HG02610 (cell line): ENCODE measurements around the gene ADAM30.
"Not testable (repeated sequence)": the region's sequence is repeated elsewhere in the genome, so short reads cannot be mapped to it uniquely, and the experiment has no call there.

Source experiments
- ATAC-seq: cut with Tn5 transposase; IDR thresholded peaks from one replicate; pipeline ENCODE4 v1.9.1; 2021; ENCODE audit warnings: mild to moderate bottlenecking, moderate library complexity; ENCODE audit not compliant: unreplicated experiment

The ADAM30 gene

DNA sequence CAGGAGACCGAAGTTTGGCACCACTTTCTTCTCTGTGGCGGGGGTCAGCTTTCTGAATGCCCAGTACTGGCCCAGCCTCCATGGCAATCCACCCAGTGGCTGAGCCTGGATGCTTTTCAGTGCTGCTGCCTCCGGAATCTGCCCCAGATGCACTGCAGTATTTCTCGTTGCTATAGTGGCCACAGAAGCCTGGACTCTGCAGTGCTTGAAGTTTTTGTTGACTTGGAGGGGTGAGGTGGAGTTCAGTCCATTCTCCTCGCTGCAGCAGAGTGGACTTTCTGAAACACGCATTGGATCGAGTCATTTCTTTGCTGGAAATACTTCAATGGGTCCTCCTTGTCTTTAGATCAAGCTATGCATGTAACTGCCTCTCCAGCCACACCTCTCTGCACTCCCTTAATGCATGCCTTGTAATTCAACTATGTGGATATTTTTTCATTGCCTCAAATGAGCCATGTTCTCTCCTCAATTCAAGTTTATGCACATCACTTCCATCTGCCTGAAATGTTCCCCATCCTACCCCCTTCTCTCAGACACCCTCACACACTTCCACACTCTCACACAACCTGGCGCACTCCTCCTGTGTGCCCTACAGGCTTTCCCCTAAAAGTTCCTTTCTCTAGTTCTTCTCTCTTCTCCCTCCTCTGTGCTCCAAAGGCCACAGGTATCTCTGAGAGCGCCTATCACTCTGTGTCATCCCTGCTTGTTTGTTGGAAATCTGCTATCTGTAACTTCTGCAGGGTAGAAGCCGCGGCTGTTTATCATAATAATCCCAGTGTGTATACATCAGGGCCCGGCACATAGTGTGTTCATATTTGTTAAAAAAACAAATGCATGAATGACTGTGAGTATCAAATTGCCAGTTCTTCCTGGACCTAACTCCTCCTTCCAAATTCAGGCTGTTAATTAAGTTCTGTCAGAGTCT, 16.5 kb downstream of the ADAM30 start:
- ATAC-seq, result no peak

DNA sequence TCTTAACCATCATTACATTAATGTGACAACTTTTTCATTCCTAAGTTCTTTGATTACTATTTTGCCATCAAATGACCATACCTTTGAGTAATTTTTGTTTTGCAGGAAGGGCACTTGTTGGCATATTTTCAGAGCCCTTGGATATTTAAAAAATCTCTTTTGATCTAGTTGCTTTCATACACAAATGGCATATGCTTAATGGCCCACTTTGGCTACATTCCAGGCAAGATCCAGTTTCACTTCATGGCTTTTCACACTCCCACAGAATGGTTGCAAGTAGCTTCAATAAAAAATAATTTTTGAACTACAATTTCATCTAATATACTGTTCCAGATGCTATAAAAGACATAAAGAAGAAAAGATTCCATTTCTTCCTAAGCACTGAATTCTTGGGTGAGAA, 18.1 kb downstream of the ADAM30 start:
- ATAC-seq, result no peak

DNA sequence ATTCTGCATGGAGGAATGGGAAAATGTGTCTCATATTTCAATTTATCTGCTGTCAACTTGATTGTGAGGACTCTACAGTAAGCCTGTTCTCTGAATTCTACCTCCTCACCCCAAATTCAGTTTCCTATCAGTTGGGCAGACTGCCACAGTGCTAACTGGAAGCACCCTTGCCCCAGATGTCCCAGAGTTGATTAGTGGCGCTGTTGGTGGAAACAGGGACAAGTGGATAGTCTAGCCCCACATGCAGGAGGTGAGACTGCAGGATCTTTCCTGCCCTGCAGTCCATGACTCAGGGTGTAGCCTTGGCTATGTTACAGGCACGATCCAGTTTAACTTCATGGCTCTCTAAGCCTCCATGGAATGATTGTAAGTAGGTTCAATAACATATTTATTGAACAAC, 22.1 kb downstream of the ADAM30 start:
- no peak for ATAC-seq

DNA sequence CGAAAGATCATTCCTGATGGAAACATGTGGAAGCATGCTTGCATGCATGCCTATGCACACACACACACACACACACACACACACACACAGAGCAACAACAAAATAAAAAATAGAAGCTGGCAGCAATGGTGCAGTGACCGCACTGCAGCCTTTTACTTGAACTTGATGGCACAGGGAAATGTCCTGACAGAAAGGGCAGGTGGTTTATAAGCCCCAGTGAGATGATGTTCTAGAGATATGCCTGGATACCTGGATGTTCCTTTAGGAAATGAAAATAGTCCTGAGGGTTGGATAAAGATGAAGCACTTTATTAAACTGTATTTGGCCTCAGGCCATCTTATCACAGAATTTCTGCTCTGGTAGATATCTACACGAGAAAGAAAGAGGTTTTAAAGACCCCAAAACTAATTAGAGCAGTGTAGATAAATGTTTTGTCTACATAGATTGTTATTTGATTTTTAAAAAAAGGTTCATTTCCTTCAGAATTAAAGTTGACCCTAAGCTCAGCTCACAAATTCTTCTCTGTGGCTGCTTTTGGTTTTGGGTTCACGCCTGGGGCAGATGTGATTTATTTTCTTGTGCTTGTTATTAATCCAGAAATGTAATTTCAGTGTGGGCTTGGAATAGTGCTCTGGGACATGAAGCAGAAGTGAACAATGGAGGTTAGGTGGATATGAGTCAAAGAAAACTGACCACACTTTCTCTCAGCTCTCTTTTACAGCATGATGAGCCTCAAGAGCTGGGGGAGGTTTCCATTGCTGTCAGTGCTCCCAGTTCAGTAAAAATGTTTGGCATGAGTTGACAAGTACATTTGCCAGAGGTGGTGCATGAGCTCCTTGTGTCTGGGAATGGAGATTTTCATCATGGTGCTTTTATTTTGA, 22.9 kb downstream of the ADAM30 start:
- no peak for ATAC-seq

DNA sequence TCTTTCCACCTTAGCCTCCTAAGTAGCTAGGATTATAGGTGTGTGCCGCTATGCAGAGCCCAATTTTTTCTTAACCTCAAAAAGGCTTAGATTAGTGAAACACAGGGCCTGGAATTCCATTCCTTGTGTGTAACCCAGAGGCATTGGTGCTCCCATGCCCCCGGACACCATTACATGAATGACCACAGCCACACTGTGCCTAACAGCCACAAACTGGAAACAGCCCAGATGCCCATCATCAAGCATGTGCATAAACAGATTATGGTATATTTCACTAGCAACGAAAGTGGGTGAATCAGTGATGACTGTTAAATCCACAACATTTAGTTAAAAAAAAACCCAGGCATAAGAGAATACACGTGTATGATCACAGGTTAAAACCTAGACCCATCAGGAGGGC, 24.4 kb downstream of the ADAM30 start:
- no peak for ATAC-seq

DNA sequence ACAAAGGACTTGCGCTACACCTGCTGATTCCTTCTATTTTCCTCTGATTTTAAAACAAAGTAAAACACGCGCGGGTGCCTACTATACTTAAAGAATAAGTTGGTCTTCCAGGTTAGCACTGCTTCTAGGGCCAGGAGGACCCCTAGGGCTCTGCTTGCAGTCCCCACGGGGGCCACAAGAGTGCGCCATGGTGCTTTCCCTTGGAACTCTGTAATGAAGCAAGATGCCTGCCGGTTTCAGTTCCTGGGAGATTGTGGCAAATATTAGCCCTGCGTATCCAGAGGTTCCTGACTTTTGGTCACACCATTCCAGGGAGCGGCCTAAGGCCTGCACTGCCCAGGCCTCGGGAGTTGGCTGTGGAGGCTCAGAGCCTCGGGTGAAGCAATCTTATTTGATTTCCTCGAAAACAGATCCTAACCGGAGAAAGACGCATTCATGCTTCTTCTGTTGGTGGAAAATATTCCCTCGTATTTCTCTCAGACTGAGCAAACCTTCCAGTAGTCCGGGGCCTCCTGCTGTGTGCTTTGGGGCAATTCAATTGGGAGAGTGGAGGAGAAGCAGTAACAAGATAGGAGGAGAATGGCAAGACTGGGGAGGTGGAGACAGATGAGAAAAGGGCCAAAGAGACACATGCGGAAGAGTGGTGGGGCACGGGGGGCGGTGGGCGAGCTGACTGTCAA, 25.3 kb downstream of the ADAM30 start:
- ATAC-seq, result no peak

DNA sequence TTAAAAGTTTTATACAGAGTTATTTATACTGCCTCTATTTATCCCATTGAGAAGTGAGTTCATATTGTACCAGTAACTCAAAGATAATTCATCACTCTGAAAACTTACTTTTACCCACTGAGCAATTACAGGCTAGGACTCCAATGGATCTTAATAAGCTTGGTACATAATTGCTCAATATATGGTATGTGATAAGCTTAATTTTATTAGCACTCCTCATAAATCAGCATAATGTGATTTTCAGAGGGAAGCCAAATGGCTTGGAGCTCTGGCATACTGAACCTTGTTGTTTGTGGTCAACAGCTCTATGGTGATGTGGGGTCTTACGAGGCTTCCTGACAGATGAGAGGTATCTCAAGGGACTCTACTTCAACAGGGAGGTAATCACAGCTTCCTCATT, 26.3 kb downstream of the ADAM30 start:
- ATAC-seq, result no peak

DNA sequence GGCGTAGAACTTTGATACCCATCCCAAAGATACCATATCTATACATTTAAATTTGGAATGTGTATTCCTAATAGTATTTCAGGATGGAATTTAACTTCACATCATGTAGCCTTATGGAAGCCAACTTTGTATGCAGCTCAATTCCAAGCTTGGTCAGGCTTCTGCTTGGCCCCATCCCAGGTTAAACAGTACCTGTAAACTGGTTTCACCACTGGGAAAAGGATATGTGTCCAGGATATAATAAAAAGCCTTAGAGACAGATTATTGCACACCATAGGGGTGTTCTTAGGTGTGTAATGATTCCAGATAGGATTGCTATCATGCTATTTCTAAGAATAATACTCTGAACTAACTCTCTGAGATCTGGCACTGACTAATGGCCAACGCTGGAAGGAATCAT, 28.1 kb downstream of the ADAM30 start:
- no peak for ATAC-seq

DNA sequence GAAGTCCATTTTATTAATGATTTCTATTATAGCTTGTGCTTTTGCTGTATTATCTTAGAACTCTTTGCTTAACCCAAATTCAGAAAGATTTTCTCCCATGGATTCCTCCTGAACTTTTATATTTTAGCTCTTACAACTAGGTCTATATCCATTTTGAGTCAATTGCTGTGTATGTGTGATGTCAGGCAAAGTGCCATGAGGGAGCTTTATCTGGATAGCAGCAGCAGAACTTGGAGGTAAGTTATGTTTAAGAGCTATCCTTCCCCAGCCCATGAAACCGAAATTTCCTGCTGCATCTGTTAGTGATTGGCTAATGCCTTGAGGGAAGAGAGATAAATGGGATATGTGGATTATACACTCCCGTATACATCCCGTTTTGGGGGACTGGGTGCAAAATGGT, 29.9 kb downstream of the ADAM30 start:
- ATAC-seq, result no peak

DNA sequence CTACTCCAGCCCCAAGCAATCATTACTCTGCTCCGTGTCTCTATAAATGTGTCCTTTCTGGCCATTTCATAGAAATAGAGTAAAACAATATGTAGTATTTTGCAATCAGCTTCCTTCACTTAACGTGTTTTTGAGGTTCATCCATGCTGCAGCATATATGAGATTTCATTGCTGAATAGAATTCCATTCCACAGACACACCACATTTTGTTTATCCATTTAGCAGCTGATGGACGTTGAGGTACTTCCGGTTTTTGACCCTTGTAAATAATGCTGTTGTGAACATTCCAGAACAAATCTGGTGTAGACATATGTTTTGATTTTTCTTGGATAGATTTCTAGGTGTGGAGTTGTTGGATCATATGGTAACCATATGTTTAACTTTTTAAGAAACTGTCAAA, 30.7 kb downstream of the ADAM30 start:
- no peak for ATAC-seq

DNA sequence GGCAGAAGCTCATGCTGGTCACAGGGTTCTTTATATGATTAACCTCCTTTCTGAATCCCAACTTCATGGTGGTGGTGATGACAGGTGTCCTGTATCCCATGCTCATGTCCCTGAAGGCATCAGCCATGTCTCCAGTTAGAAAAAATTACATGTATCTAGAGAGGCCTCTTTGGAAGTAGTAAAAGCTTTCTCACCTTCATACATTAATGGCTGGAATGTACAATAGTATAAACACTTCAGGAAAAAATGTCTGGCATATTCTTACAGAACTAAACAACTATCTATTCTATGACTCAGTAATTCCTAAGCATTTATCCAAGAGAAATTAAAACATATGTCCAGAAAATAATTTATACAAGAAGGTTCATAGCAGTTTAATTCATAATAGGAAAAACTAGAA, 34.0 kb downstream of the ADAM30 start:
- no peak for ATAC-seq

DNA sequence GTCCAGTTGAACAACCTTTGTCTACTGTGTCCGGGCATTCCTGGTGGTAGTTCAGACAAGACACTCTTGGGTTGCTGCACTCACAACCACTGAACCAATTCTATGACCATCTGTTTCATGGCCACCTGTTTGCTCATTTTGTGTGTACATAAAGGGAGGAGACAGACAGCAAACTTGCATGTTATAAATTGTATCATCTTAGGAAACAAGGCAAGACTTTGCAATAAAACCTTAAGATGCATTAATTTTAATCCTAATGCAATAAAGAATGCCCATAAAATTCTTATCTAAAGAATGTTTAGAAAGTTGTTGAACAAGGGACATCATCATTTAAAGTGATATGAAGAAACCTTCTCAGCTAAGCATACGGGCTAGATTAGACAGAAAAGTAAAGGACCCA, 34.8 kb downstream of the ADAM30 start:
- no peak for ATAC-seq

DNA sequence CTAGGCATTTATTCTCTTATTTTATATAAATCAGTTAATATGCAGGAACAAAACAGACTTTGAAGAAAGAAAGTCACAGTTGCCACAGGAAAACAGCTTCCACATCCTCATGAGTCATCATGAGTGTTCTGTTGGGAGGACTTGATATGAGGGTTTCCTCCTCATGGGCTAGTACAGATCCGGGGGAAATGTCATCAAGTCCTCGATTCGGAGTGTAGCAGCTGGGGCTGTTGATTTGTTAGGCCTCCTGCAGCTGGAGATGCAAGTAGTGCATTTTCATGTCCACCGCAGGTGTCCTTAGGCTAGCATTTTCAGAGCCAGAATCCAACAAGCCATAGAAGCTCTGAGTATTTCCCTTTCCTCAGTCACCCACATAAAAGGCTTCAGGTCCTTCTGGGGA, 36.7 kb downstream of the ADAM30 start:
- no peak for ATAC-seq

DNA sequence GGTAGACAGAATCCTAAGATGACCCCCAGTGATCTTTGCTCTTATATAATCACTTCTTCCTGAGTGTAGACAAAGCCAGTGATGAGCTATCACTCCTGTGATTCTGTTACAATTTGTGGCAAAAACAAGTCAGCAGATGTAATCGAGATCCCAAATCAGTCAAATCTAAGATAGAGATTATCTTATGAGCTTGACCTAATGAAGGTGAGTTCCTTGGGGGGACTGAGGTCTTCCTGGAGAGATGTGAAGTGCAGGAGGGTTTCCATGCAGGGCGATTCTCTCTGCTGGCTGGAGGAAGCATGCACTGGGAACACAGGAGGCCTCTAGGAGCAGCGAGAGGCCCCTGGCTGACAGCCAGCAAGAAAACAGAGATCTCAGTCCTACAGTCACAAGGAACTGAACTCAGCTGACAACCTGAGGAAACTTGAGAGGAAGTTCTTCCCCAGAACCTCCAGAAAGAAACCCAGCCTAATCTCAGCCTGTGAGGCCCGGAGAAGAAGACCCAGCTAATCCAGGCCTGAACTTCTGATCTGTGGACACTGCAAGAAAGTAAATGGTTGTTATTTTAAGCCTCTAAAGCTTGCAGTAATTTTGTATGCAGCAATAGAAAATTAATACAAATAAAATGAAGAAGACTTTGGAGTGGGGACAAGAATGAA, 37.6 kb downstream of the ADAM30 start:
- not testable (repeated sequence) for ATAC-seq

DNA sequence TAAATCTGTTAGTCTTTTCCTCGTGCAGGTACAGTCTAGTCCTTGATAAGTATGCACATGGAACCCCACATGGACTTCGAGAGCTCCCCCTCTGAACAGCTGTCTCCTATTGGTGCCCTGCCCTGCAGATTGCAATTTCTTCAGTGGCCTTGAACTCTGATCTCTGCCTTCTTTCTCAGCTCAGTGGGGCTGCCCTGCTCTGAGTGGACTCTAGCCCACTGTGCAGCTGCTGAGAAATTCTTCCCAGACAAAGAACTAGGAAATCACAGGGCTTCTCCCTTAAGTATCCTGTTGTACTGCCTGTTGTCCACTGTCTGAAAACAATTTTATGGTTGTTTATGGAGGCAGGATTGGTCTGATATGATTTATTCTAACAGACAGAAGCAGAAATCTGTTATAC, 38.2 kb downstream of the ADAM30 start:
- ATAC-seq, result no peak

DNA sequence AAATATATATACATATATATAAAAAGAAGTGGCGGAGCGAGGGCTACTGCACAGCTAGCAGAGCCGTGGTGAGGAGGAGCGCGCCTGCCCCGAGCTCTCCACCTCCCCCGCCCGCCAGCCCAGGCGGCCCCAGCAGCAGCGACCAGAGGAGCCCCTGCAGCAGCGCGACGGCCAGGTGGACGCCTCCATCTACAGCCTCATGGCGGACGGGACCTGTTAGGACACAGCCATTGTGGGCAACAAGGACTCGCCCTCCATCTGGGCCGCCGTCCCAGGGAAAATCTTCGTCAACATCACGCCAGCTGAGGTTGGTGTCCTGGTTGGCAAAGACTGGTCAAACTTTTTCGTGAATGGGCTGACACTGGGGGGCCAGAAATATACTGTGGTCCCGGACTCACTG, 43.2 kb downstream of the ADAM30 start:
- ATAC-seq, result no peak

DNA sequence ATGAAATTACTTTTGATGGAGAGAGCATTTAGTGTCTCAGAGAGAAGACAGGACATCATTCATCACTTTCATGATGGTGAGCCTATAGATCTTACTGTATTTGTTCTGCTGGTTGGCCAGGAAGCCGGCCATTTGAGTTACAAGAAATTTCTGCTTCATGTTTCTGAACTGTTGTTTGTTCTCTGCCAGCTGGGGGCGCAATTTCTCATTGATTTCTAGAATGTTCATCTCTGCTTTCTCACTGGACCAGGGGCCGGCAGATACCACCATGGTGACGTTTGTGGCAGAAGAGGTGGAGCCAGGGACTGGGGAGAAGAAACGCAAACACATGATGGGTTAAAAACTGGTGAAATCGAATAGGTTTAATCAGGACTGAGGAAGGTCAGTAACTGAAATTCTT, 52.1 kb downstream of the ADAM30 start:
- ATAC-seq, result not testable (repeated sequence)
